GM12874 (cell line): ENCODE measurements around the gene ARMH1.

Experiments used
- TF ChIP-seq, protein P1 (sequence below): IDR thresholded peaks from 2 replicates; pipeline ENCODE4 v1.5.1; 2011; ENCODE audit warnings: low read depth, mild to moderate bottlenecking, control low read depth, low read length, moderate library complexity; ENCODE audit not compliant: insufficient read depth

Gene ARMH1

GRCh38 chr1:44645476-44646244 lies 28.9 kb upstream of the ARMH1 start:
- TF ChIP-seq, protein P1, sequence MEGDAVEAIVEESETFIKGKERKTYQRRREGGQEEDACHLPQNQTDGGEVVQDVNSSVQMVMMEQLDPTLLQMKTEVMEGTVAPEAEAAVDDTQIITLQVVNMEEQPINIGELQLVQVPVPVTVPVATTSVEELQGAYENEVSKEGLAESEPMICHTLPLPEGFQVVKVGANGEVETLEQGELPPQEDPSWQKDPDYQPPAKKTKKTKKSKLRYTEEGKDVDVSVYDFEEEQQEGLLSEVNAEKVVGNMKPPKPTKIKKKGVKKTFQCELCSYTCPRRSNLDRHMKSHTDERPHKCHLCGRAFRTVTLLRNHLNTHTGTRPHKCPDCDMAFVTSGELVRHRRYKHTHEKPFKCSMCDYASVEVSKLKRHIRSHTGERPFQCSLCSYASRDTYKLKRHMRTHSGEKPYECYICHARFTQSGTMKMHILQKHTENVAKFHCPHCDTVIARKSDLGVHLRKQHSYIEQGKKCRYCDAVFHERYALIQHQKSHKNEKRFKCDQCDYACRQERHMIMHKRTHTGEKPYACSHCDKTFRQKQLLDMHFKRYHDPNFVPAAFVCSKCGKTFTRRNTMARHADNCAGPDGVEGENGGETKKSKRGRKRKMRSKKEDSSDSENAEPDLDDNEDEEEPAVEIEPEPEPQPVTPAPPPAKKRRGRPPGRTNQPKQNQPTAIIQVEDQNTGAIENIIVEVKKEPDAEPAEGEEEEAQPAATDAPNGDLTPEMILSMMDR = no peak

DNA sequence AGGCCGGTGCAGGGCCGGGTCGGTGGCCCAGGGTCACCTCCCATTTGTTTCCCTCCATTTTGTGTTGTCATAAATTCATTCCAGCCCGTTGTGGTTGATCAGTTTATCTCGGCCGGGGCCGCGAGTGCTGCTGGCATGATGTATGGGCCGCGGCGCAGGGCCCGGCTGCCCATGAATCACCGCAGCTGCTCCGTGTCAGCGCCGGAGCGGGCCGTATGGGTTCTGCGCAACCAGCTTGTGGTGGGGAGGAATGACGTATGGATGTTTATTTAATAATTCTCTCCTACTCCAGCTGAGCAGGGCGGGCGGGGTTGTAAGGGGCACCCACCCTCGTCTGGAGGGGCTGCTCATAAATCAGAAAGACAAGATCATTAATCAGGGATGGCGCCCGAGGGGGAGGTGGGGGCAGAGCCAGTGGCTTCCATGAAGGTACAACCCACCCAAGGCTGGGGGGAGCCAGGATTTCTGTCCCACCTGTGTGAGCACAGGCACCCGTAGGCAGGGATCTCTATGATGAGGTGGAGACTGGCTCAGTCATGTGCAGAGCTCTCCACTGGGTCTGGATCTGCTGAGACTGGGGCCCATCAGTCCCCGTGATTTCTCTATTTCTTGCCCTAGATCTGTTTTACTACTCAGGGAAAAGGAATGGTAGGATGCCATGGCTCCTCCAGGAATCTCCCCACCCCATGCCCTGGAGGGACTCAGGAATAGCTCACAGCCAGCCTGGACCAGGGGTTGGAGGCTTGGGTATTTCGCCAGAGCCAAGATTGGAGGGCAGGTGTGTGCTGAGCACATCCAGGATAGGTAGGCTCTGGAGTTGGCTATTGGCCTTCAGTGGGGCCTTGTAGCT lies 28.0 kb upstream of the ARMH1 start:
- TF ChIP-seq, protein P1 = no peak

- TF ChIP-seq, protein P1 = no peak
Observed at GRCh38 chr1:44647896-44648295, 26.6 kb upstream of the ARMH1 start.

DNA sequence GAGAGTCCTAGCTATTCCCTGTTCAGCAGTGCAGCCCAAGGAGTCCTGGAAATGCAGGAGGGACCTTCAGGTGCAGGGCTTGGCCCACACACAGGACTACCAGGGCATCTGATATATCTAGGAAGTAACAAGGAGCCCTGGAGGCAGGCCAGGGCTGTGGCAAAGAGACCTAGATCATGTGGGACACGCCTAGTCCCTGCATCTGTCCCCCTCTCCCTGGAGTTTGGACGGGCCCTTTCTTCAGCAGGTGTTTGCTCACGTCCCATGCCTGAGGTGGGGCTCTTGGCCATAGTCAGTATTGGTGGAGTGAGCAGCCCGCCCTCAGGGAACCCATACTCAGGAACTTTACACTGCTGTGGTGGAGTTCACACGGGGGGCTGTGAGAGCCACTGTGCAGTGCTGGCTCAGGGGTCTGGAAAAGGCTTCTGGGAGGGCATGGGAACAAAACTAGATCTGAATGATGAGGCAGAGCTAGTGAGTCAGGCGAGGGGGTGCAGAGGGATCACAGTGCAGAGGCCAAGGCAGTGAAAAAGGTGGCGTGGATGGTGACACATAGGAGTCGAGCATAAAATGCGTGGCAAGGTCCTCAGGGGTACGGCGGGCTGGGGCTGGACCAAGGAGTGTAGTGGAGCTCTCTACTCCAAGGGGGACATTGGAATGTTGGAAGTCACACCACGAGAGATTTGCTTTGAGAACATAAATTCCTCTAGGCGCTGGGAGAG lies 25.8 kb upstream of the ARMH1 start:
- TF ChIP-seq, protein P1 = no peak

GRCh38 chr1:44649788-44650158 lies 24.7 kb upstream of the ARMH1 start:
- TF ChIP-seq, protein P1 = no peak

- TF ChIP-seq, protein P1 = no peak
Observed at GRCh38 chr1:44650159-44650831, 24.2 kb upstream of the ARMH1 start.
